Suppressor macrophage treated with lipopolysaccharide for 1 hour (primary cell): ENCODE measurements around the gene ZNF365.
A peak's percentile ranks its signal among the peaks of the same experiment; 100 is the strongest.
"Not testable (repeated sequence)": the region's sequence is repeated elsewhere in the genome, so short reads cannot be mapped to it uniquely, and the experiment has no call there.

Experiments
- DNase-seq, 3 donors: peaks; one replicate each; pipeline ENCODE4 v3.0.0-alpha.2; 2020 to 2022

Gene ZNF365

DNA sequence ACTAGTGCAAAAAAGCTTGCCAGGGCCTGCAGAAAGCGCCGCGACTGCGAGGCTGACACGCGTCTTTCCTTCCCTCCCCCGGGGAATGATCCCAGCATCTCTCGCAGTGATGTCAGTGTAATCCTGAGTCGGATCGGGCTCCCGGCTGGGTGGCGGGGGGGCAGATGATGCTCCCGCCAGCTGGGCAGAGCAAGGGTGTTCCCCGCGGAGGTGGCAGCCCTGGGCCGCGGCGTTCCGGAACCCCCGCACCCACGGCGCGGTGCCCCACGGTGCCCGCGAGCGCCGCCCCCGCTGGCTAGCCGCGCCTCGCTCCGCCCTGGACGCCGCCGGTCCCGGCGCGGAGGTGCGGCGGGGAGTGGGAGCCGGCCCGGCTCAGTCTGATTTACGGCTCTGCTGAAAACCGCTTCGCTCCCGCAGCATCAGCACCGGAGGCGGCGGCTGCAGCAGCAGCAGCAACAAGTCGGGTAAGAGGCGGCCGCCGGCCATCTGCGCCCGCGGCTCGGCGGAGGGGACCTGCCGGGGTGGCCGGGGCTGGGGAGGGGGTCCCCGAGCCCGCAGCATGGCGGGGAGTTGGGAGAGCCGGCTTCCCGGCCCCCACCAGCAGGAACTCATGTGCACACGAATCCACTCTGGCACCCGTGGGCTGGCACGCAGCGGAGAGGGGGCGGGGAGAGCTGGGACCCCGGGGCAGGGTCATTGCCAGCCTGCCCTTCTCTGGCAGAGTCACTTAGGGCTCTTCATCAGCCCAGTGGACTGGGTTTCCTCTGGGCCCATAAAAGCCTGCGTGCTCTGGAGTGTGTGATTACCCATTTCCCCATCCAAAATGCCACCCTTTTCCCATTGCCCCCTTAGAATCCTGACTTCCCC is at the start of gene ZNF365:
Gene ZNF365 (plus strand): TSS at position 375 of the 867 bp plus-strand sequence. CDS start 1,825 bp downstream, outside the sequence.
- peak; percentile 31 to 53 (median 32) for DNase-seq

DNA sequence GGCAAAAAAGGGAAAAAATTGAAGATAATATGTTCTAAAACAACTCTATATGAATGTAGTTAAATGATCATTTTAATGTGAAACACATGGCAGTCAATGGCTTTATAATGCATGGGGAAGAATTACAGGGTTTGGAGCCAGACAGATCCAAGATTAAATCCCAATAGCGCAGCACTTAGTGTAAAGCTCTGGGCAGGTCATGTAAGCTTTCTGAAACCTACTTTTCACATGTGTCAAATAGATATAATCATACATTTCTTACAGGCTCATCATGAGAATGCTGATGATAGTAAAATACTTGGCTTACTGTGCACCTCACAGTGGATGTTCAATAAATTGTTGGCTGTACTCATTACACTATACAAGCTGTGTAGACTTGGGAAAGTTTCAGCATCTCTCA is 48.0 kb upstream of the ZNF365 start:
- DNase-seq = no peak

GRCh38 chr10:62327885-62328284 is 46.3 kb upstream of the ZNF365 start:
- DNase-seq = no peak

GRCh38 chr10:62330213-62330612 is 44.0 kb upstream of the ZNF365 start:
- no peak for DNase-seq

DNA sequence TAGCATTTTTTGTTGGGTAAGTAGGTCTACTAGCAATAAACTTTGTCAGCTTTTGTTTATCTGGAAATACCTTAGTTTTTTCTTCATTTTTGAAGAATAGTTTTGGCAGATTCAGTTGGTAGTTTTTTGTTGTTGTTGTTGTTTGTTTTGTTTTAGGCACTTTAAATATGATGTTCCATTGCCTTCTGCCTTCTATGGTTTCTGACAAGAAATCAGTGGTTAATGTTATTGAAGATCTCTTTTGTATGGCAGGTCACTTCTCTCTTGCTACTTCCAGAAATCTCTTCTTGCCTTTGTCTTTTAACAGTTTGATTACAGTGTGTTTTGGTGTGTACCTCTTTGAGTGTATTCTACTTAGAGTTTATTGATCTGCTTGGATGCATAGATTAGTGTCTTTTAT is 41.8 kb upstream of the ZNF365 start:
- DNase-seq = no peak

- DNase-seq = no peak
These were observed 40.9 kb upstream of the ZNF365 start for GRCh38 chr10:62333135-62333889.

- no peak for DNase-seq
These were observed 40.0 kb upstream of the ZNF365 start for GRCh38 chr10:62333988-62334682.

DNA sequence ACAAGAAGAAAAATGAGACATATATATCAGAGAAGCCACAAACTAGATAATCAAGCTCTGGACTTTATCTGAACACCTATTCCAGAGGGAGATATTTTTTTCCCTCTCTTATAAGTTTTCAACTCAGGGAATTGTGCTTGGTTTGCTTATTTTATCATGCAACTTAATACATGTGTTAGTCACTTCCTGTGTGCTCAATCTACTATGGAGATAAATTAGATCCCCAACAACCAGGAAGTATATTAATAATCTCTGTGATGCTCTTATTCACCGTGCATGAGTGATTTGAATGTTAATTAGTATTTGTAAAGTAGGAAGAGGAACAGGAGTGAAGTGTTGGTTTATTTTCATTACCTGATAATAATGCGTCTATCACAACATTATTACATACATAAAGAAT is 38.8 kb upstream of the ZNF365 start:
- DNase-seq = peak in 1 of 3 donors; percentile 7

DNA sequence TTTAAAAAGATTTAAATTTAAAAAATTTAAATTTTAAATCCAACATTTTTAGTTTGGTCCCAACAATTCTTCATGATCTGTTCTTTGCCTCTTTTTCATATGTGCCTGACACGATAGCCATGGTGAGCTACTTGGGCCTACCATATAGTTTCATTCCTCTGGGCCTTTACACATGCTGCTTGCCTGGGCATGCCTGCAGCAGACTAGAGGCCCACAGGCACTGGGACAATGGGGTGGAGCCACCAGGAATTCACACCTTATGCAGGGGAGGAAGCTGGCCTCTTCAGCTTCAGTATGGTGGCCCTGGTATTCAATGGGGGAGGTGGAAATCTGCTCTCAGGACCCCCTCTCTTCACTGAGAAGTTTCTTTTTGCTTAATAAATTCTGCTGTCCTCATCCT is 37.8 kb upstream of the ZNF365 start:
- no peak for DNase-seq

GRCh38 chr10:62341419-62341818 is 32.8 kb upstream of the ZNF365 start:
- no peak for DNase-seq

GRCh38 chr10:62343000-62343399 is 31.2 kb upstream of the ZNF365 start:
- no peak for DNase-seq

DNA sequence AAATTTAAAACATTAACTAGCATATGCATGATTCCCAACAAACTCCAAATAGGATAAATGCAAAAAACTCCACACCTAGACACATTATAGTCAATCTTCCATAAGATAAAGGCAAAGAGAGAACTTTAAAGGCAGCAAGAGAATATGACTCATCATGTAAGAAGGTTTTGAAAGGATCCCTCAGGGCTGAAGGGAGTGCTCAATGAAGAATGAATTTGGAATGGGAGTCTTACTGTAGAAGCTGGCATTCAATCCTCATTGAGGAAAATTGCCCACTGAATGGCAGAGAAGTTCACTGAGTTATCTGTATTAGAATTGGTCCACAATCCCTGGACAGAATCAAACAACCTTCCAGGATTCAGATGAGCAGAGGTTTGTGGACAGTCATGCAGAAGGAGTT is 26.1 kb upstream of the ZNF365 start:
- DNase-seq = no peak

DNA sequence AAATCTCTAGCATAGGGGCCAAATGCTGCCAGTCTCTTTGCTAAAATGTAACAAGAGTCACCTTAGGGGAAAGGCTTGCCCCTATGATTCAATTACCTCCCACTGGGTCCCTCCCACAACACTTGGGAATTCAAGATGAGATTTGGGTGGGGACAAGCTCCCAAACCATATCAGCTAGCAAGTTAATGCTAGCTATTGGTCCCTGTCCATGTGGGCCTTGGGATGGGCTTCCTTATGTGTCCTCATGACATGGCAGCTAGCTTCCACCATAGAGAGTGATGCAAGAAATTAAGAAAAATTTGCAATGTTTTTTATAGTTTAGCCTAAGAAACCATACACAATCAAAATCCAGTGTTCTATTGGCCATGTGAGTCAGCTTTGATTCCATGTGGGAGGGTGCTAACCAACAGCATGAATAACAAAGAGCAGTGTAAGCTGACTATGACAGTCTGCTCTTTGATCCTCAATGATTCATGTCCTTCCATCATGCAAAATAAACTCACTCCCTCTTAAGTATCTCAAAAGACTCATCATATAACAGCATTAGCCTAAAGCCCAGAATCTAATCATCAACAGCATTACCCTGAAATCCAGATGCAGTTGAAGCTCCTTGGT is 21.7 kb upstream of the ZNF365 start:
- DNase-seq = peak in 1 of 3 donors; percentile 4

- DNase-seq = no peak
These were observed 19.3 kb upstream of the ZNF365 start for GRCh38 chr10:62354916-62355315.

GRCh38 chr10:62356447-62356846 is 17.7 kb upstream of the ZNF365 start:
- DNase-seq = no peak

DNA sequence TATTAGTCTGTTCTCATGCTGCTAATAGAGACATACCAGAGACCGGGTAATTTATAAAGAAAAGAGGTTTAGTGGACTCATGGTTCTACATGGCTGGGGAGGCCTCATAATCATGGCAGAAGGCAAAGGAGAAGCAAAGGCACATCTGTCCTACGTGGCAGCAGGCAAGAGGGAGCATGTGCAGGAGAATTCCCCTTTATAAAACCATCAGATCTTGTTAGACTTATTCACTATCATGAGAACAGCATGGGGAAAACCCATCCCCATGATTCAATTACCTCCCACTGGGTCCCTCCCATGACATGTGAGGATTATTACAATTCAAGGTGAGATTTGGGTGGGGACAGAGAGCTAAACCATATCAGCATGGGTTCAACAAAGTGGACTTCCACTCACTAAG is 16.0 kb upstream of the ZNF365 start:
- DNase-seq = not testable (repeated sequence)

GRCh38 chr10:62373639-62373994 is 552 bp upstream of the ZNF365 start:
- no peak for DNase-seq

DNA sequence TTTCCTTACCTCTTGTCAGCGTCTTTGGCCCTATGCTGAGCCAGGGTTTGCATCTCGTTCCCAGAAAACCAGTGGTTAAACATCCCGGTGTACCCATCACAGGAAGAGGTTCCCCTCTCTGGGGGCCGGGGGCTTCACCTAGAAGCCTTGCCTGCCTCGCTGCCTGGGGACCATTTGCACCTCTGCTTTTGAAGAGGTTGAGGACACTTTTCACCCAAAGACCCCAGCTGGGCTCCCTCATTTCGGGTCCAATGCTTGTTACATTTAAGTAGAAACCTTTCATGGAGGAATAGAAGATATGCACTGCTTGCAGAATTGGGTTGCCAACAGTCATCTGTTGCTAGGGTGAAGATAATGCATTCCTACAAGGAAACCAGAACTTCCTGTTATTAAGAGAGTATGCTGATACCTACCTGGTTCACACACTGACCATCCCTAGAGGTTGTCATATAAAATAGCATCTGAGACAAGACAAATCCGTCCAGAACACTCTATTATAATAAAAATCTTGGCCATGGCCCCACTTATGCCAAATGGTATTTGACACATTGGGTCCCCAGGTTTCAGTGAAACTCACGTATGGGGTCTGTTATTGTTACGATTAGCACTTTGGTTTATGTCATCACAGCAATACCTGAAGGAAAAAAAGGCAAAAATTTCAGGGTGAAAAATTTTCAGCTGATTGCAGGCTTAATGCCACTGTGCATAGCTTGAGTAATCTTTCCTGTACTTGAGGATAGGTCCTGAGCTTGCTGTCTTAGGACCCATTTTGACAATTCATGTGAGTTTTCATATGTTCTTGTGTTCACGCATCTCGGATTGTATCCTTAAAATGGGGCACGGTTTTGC is 917 bp downstream of the ZNF365 start:
- DNase-seq = peak in 1 of 3 donors; percentile 17

DNA sequence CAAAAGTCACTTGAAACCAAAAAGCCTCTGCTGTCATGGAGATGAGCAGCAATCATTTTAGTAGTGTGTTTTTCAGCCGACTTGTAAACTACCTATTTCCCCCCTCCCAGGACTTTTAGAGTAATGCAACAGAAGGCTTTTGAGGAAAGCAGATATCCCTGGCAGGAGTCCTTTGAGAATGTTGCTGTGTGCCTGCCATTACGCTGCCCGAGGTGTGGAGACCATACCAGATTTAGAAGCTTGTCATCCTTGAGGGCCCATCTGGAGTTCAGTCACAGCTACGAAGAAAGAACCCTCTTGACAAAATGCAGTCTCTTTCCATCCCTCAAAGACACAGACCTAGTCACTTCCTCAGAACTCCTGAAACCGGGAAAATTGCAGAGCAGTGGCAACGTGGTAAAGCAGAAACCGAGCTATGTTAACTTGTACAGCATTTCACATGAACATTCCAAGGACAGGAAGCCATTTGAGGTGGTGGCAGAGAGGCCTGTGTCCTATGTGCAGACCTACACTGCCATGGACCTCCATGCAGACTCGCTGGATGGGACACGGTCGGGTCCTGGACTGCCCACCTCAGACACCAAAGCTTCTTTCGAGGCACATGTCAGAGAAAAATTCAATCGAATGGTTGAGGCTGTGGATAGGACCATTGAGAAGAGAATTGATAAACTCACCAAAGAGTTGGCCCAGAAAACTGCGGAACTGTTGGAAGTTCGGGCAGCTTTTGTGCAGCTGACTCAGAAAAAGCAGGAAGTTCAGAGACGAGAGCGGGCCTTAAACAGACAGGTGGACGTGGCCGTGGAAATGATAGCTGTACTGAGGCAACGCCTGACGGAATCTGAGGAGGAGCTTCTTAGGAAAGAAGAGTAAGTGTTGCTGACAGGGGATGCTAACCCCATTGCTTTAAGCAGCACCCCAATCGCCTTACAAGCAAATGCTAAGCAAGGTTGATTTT is 2.2 kb downstream of the ZNF365 start:
- DNase-seq = no peak

DNA sequence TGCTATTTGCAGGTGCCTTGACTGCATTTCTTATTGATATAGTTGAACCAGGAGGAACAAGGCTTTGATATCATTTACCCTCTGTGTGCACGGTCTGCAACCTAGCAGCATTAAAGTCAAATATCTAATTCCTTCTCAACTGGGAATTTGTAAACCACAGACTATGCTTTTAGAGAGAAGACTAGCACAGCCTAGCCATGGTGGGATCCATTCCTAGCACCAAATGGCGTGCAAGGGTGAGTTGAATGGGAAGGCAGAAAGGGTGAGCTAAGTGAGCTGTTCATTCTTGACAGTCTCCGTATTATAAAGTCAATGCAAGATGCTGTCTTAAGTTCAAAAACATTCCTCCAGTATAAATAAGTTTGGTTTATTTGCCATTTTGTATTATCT is 2.9 kb downstream of the ZNF365 start:
- DNase-seq = no peak

DNA sequence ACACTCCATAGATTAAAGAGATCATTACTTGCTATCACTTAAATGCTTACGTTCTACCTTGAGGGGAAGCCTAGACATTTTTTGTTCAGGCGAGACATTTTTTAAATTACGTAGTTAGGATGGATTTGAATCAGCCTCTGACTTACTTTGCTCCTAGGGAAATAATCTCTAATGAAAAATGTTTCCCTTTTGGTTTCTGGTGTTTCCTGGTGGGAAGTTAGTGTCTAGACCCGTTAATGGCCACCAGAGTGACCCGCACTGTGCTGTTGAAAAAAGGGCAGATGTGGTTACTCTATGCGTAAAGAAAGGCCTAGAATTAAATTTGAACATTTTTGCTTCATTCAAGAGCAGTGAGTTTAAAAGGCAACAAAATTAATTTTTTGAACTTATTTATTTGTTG is 3.8 kb downstream of the ZNF365 start:
- no peak for DNase-seq
